Raji (cell line): Measurements from ENCODE around the gene IPO9.

Experiments used
- POLR2A ChIP-seq: IDR thresholded peaks from 2 replicates; pipeline ENCODE4 v1.6.1; 2011; ENCODE audit warnings: low read depth, low read length, control low read depth; ENCODE audit not compliant: insufficient read depth

IPO9 gene

DNA sequence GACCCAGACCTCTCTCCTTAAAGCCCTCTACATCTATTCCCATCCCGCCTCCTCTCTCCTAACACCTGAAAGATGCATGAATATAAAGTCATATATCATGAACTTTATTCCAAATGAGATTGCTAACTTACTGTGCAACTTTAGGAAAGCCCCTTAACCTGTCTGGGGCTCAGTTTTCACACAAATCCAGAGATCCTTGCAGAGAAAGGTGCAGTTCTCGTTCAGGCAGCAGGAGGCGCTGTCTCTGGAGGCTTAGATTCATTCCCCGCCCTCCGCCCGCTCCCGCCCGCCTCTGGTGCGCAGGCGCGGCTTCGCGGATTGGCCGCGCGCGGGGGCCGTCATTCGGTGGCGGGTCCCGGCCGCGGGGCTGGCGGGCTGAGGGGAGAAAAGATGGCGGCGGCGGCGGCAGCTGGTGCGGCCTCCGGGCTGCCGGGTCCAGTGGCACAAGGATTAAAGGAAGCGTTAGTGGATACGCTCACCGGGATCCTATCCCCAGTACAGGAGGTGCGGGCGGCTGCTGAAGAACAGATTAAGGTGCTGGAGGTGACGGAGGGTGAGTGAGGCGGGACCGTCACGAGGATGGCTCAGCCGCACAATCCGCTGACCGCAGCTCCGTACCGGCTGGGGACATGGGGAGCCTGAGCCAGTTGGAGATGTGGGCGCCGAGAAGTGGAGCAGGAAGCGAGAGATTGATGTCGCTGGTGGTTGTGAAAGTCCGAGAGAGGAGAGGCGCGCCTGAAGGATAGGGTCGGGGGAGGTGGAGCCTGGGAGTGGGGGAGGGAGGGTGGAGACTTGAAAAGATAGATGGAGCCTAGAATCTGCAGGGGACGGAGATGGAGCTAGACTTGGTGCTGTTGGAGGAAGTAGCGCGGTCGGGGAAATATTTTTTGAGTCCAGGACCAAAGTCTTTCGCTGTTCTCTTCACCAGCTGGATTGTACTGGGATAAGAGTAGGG is at the start of gene IPO9:
TSS of gene IPO9 (plus strand) at position 338 of the 955 bp plus-strand sequence. CDS start at position 391, 53 bp downstream.
- TF ChIP-seq POLR2A: peak; percentile 67

- no peak for TF ChIP-seq POLR2A
These were observed 49.5 kb upstream of the IPO9 start for GRCh38 chr1:201779351-201779880.

- no peak for TF ChIP-seq POLR2A
These were observed 48.0 kb upstream of the IPO9 start for GRCh38 chr1:201780952-201781351.

DNA sequence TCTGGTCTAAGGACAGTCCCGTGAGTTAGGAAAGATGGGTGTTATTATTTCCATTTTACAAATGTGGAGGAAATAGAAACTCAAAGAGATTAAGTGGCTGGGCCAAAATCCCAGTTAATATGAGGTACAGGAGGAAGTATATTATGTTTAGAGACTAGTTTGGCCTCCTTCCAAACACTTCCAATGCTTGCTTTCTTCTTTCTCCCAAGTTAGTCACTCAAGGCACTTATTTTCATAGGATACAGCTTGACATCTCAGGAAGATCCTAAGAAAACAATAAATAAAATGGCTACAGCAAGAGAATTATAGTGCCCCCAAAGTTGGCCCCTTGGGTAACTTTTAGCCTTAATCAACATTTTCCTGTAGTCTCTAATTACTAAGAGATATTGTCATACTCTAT is 47.5 kb upstream of the IPO9 start:
- no peak for TF ChIP-seq POLR2A

GRCh38 chr1:201782353-201782752 is 46.6 kb upstream of the IPO9 start:
- TF ChIP-seq POLR2A: no peak

DNA sequence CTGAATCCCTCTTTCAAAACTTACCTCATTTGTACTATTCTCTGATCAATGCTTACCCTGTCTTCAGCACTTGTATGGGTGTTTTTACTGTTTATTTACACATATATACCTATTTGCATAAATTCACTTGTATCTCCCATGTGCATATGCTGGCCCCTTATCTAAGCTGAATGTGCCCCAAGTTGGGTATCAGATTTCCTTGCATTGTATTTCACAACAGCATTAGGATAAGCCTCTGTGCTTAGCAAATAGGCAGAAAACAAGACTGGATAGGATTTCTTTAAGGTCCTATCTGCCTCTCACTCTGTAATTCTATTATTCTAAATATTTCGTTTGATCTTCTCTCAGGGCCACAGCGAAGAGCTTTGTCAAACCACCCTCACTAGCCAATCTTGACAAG is 45.9 kb upstream of the IPO9 start:
- TF ChIP-seq POLR2A: no peak

- no peak for TF ChIP-seq POLR2A
These were observed 45.4 kb upstream of the IPO9 start for GRCh38 chr1:201783572-201783971.

DNA sequence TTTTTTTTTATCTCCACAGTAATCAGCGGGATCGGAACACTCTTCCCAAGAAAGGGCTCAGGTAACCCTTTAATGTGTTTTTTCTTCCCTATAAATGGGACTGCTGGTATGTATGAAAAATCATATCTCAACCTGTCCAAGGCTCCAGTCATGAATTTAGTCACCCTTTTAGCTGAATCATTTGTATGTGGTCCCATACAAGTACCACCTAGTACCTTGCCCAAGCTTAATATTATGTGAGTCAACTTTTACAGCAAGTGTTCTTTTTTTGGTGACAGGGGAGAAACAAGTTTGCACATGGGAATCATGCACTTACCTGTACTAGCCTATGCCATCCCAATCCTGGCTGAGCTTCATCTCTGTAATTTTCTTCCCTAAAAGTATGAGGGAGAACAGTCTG is 43.7 kb upstream of the IPO9 start:
- no peak for TF ChIP-seq POLR2A

GRCh38 chr1:201786824-201787223 is 42.1 kb upstream of the IPO9 start:
- TF ChIP-seq POLR2A: no peak

DNA sequence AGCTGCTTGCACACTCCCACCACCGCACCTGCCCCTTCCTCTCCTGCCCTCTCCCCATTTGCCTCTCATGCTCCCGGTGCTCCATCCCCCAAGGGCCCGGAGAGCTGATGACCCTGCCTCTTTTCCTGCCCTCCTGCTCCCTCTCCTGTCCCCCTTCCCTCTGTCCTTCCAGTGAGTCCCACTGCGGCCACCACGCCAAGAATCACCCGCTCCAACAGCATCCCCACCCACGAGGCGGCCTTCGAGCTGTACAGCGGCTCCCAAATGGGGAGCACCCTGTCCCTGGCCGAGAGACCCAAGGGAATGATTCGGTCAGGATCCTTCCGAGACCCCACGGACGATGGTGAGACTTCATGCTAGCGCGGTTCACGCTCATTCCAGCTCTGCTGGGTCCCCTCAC is 40.7 kb upstream of the IPO9 start:
- TF ChIP-seq POLR2A: no peak

GRCh38 chr1:201789245-201789644 is 39.7 kb upstream of the IPO9 start:
- TF ChIP-seq POLR2A: no peak

DNA sequence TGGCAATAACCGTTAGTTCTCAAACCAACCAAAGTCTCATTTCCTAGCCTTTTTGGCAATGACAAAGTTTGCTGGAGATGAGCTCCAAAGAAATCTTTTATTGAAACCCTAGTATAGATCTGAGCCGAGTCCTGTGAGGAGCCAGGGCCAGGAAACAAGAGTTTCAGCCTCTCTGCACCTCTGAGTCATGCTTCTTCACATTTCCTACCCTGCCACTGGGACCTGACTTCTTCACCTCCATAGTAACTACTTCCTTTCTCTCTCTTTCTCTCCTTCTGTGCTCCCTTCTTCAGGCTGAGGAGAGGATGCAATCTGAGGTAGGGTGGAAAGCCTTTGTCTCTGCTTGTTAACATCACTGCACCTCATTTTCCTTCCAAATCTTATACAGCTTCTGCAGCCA is 38.7 kb upstream of the IPO9 start:
- no peak for TF ChIP-seq POLR2A

DNA sequence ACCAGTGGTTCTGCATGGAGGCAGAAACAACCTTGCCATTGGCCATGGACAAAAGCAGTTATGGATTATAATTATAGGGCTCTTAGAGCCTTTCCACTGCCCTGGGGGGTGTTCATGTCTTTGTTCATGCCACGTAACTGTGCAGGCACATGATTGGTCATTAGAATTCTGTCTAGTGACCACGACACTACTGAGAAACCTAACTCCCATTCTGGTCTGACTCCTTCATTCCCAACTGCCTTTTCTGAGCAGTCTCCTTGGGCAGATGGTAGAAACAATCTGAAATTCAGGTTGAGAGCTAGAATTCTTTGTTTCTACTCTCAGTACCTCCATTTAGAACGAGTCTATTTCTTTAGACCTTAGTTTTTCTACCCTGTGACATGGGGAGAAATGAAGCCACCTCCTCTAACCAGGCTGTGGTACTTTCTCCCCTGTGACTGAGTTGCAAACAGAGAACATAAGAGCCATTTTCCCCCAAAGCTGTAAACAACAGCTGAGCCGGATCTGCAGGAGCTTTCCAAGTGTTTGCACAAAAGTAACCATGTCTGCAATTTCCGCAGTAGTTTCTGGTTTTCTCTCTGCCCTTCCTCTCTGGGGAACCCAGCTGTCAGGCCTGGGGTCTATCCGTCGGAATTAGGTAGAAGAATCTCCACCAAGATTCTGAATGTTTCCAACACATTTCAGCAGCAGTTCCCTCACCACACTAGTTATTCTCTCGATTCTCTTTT is 37.7 kb upstream of the IPO9 start:
- TF ChIP-seq POLR2A: no peak

DNA sequence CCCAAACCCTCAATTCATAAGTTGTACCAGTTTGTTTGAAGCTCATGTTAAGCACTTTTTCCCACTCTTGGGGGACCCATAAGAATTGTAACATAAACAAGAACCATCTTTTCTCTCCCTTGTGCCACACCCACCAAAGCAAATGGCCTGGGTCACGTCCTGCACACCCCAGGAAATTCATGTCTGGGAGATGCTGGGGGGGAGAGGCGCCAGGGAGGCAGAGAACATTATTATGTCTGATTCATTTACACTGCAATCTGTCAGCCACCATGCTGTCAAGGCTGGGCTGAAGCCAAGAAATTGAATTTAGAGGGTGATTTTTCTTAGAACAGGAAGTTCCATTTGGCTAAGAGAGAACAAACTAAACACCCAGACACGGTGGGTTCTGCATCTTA is 37.2 kb upstream of the IPO9 start:
- no peak for TF ChIP-seq POLR2A

- no peak for TF ChIP-seq POLR2A
These were observed 36.2 kb upstream of the IPO9 start for GRCh38 chr1:201792534-201793305.

- TF ChIP-seq POLR2A: no peak
These were observed 35.5 kb upstream of the IPO9 start for GRCh38 chr1:201793306-201793925.
